Heart left ventricle (tissue), 16 donors: ENCODE data around the gene HCRTR2. TPM values are rescaled to one million over a fixed set of nuclear protein-coding genes. Genes with fewer than 3 reads are reported as not detected.
"Not testable (repeated sequence)": the region's sequence is repeated elsewhere in the genome, so short reads cannot be mapped to it uniquely, and the experiment has no call there.

Source experiments
- ATAC-seq, 4 donors: fragments of 200-7000 bp; cut with Tn5 transposase; one replicate each; pipeline ENCODE4 v1.9.1; 2020 to 2022; ENCODE audit warnings: moderate library complexity in 4 of 4, mild to moderate bottlenecking in 3 of 4, moderate number of reproducible peaks in 1 of 4
- DNase-seq, 5 donors: peaks; one replicate each; pipeline ENCODE4 v3.0.0-alpha.2; 2020
- H3K27ac ChIP-seq, 12 donors: fragments of 200-600 bp; sonication (generic) in 4 of 12; one replicate each; pipeline versions ENCODE4 v1.5.0 to v1.8.0; 2016 to 2022; ENCODE audit warnings: mild to moderate bottlenecking in 2 of 12
- H3K27me3 ChIP-seq, 9 donors: fragments of 200-600 bp; sonication (generic) in 2 of 9; one replicate each; pipeline versions ENCODE4 v1.5.1 to v1.8.0; 2016 to 2022; ENCODE audit warnings: mild to moderate bottlenecking in 3 of 9
- H3K36me3 ChIP-seq, 9 donors: fragments of 200-600 bp; sonication (generic) in 2 of 9; one replicate each; pipeline versions ENCODE4 v1.5.0 to v1.8.0; 2018 to 2022; ENCODE audit warnings: mild to moderate bottlenecking in 2 of 9
- H3K4me1 ChIP-seq, 12 donors: fragments of 200-600 bp; sonication (generic) in 4 of 12; one replicate each; pipeline versions ENCODE4 v1.5.0 to v1.8.0; 2016 to 2022; ENCODE audit warnings: mild to moderate bottlenecking in 3 of 12
- H3K4me3 ChIP-seq, 12 donors: fragments of 200-600 bp; sonication (generic) in 4 of 12; one replicate each; pipeline versions ENCODE4 v1.5.0 to v1.8.0; 2017 to 2022; ENCODE audit warnings: mild to moderate bottlenecking in 9 of 12, moderate library complexity in 4 of 12
- H3K9me3 ChIP-seq, 12 donors: fragments of 200-600 bp; sonication (generic) in 4 of 12; one replicate each; pipeline versions ENCODE4 v1.5.0 to v1.8.0; 2016 to 2022; ENCODE audit warnings: mild to moderate bottlenecking in 1 of 12
- CTCF ChIP-seq, 12 donors: fragments of 200-600 bp; sonication (generic) in 4 of 12; IDR thresholded peaks; one replicate each; pipeline versions ENCODE4 v1.5.0 to v1.8.0; 2018 to 2022; ENCODE audit warnings: antibody characterized with exemption in 12 of 12, mild to moderate bottlenecking in 5 of 12
- POLR2A ChIP-seq, 2 donors: fragments of 450-650 bp; IDR thresholded peaks; one replicate each; pipeline ENCODE4 v1.6.1; 2017; ENCODE audit warnings: antibody characterized with exemption in 2 of 2, mild to moderate bottlenecking in 2 of 2, moderate library complexity in 2 of 2
- WGBS, 4 donors: extraction: QIAGEN DNeasy Blood & Tissue Kit in 2 of 4; methylation state at CpG; one replicate each; pipeline versions ENCODE4 v1.1.5 to v1.1.7; 2013 to 2018; 5-methylcytosine and 5-hydroxymethylcytosine counted together
- intact Hi-C, 10 donors: fragments of 100-400 bp; cut with DNase I; formaldehyde crosslinking; loops; one replicate each; pipeline versions ENCODE4 v1.11.1 to v1.14.2; 2022
- polyA plus RNA-seq, 2 donors: library from polyadenylated mRNA; stranded (reverse); fragments of 200-250 nt; gene quantifications; one replicate each; pipeline ENCODE4 v1.2.3, GENCODE V29; 2013
- total RNA-seq, 9 donors: library from RNA; depleted of rRNA in 2 of 9; stranded (reverse); fragments of >200 nt in 2 of 9; fragmentation: NEBNext Ultra II Directional in 3 of 9; extraction: Animal tissue kit (Norgen Biotek cat#: 25700) in 3 of 9; gene quantifications; one replicate each; pipeline versions ENCODE4 v1.1.0 to v1.2.4, GENCODE V29; 2016 to 2023
- donor health status: ischemic (EF 13 %, LVEDD 7.1; RV severe dilation, severe dysfunction).
- donor health status: healthy with polysubstance abuse.
- donor health status: DM: no; HTN: yes; CAD: no.
- donor health status: DM: no; HTN: no; CAD: no.
- donor health status: ischemic (EF 25% LVEDD 6.9; RV normal size, moderate dysfunction).
- donor health status: ischemic (EF 25% LVEDD 5.7; RV mildly dilated, moderate dysfunction).
- donor health status: healthy.
- donor health status: DM: yes; HTN: yes; CAD: no.
- donor health status: ischemic (EF 35%, LVEDD 5.7; RV mildly dilated, moderate dysfunction).
- donor health status: nonischemic (EF 11% LVEDD 7.7; RV severe dilation, severe dysfunction).
- donor health status: DM: yes; HTN: yes; CAD: no.
- donor health status: PGD.
- donor health status: ischemic (EF 29% LVEDD 5.4; RV normal size, mild dysfunction).
- donor health status: nonischemic (EF 23%, LVEDD 6.1; RV moderate dilation, normal function).

HCRTR2 gene
- total and polyA plus RNA-seq, 11 donors = 0.08 TPM; not detected in 10

- Histone ChIP-seq H3K4me3 (no peak overlapping the region), H3K27me3 (no peaks in the 10 kb centered on the region), H3K9me3 (no peaks in the 10 kb centered on the region), H3K27ac (no peak overlapping the region), H3K36me3 (no peaks in the 10 kb centered on the region), H3K4me1 (no peaks in the 10 kb centered on the region)
- WGBS, 4 donors = 77 to 81% (median 79%) methylated on average over 4 of the region's 4 CpGs
- no peak for ATAC-seq
- intact Hi-C loops = no loop called here
- DNase-seq = no peak
- TF ChIP-seq POLR2A (IDR thresholded peaks at IDR 0.05) (no peak), CTCF (IDR thresholded peaks at IDR 0.05) (no peak)
These were observed 36.2 kb upstream of the HCRTR2 start for GRCh38 chr6:55137929-55138693.

GRCh38 chr6:55141611-55142010 lies 32.7 kb upstream of the HCRTR2 start:
- intact Hi-C loops = no loop called here
- no peak for TF ChIP-seq CTCF (IDR thresholded peaks at IDR 0.05)
- TF ChIP-seq POLR2A (IDR thresholded peaks at IDR 0.05) = no peak
- no peak overlapping the region for H3K4me3 ChIP-seq
- H3K4me1 ChIP-seq = no peaks in the 10 kb centered on the region
- no peaks in the 10 kb centered on the region for H3K36me3 ChIP-seq
- ATAC-seq (no peak), DNase-seq (no peak)
- no peaks in the 10 kb centered on the region for H3K27me3 ChIP-seq
- no peaks in the 10 kb centered on the region for H3K9me3 ChIP-seq
- H3K27ac ChIP-seq = no peak overlapping the region

- H3K9me3 ChIP-seq = no peaks in the 10 kb centered on the region
- no peaks in the 10 kb centered on the region for H3K4me1 ChIP-seq
- TF ChIP-seq POLR2A (IDR thresholded peaks at IDR 0.05) = no peak
- TF ChIP-seq CTCF (IDR thresholded peaks at IDR 0.05) = no peak
- intact Hi-C loops = no loop called here
- no peak overlapping the region for H3K27ac ChIP-seq
- DNase-seq = no peak
- WGBS, 4 donors = 67 to 79% (median 73%) methylated on average over 2 of the region's 2 CpGs
- no peak for ATAC-seq
- H3K4me3 ChIP-seq = no peak overlapping the region
- no peaks in the 10 kb centered on the region for H3K36me3 ChIP-seq
- no peaks in the 10 kb centered on the region for H3K27me3 ChIP-seq
These were observed 31.7 kb upstream of the HCRTR2 start for GRCh38 chr6:55142610-55143009.

- no peak for TF ChIP-seq CTCF (IDR thresholded peaks at IDR 0.05)
- no peak for TF ChIP-seq POLR2A (IDR thresholded peaks at IDR 0.05)
- Histone ChIP-seq H3K36me3 (no peaks in the 10 kb centered on the region), H3K27ac (no peak overlapping the region), H3K4me1 (no peaks in the 10 kb centered on the region), H3K9me3 (peaks cover 0 to 22% (median 2%) of the 10 kb centered on the region in 12 donors), H3K4me3 (no peak overlapping the region), H3K27me3 (no peaks in the 10 kb centered on the region)
- WGBS, 4 donors = 63 to 75% (median 69%) methylated on average over 1 of the region's 1 CpG
- no peak for DNase-seq
- no peak for ATAC-seq
- intact Hi-C loops = no loop called here
These were observed 21.0 kb upstream of the HCRTR2 start for GRCh38 chr6:55153284-55153683.

- not testable (repeated sequence) for ATAC-seq
These were observed 15.5 kb upstream of the HCRTR2 start for GRCh38 chr6:55158784-55159183.

More at GRCh38 chr6:55158784-55159183, 15.5 kb upstream of the HCRTR2 start:
- H3K4me1 ChIP-seq, H3K36me3 ChIP-seq, intact Hi-C loops, DNase-seq, H3K4me3 ChIP-seq, H3K27me3 ChIP-seq, H3K27ac ChIP-seq: not testable (repeated sequence)
- H3K9me3 ChIP-seq = peaks cover 0 to 14% (median 0%) of the 10 kb centered on the region in 12 donors
- WGBS, 4 donors = 82 to 92% (median 85%) methylated on average over 9 of the region's 9 CpGs
